HG03280 (cell line): Measurements from ENCODE around the gene ELOA2.
"Not testable (repeated sequence)": the region's sequence is repeated elsewhere in the genome, so short reads cannot be mapped to it uniquely, and the experiment has no call there.

Experiments used
- ATAC-seq: cut with Tn5 transposase; IDR thresholded peaks from one replicate; pipeline ENCODE4 v1.9.1; 2021; ENCODE audit warnings: mild to moderate bottlenecking, moderate library complexity; ENCODE audit not compliant: unreplicated experiment

Gene ELOA2

GRCh38 chr18:47035156-47035671 is at the start of gene ELOA2:
Gene ELOA2, minus strand, starts transcription at chr18:47035621. Its CDS starts 357 bp downstream, at chr18:47035264.
- no peak for ATAC-seq

- no peak for ATAC-seq
Observed at GRCh38 chr18:47081578-47081977, 46.2 kb upstream of the ELOA2 start.

- no peak for ATAC-seq
Observed at GRCh38 chr18:47080872-47081271, 45.5 kb upstream of the ELOA2 start.

- ATAC-seq = no peak
Observed at GRCh38 chr18:47077111-47077510, 41.7 kb upstream of the ELOA2 start.

GRCh38 chr18:47075098-47075883 is 39.9 kb upstream of the ELOA2 start:
- ATAC-seq = no peak

- no peak for ATAC-seq
Observed at GRCh38 chr18:47067648-47068047, 32.2 kb upstream of the ELOA2 start.

- ATAC-seq = no peak
Observed at GRCh38 chr18:47063096-47063495, 27.7 kb upstream of the ELOA2 start.

GRCh38 chr18:47062471-47062870 is 27.1 kb upstream of the ELOA2 start:
- no peak for ATAC-seq

GRCh38 chr18:47054369-47054768 is 18.9 kb upstream of the ELOA2 start:
- no peak for ATAC-seq

GRCh38 chr18:47050468-47050867 is 15.0 kb upstream of the ELOA2 start:
- ATAC-seq = no peak

- ATAC-seq = no peak
Observed at GRCh38 chr18:47040982-47041381, 5.6 kb upstream of the ELOA2 start.

- ATAC-seq = no peak
Observed at GRCh38 chr18:47036927-47037578, 1.6 kb upstream of the ELOA2 start.

- no peak for ATAC-seq
Observed at GRCh38 chr18:47036298-47036874, 965 bp upstream of the ELOA2 start.

- not testable (repeated sequence) for ATAC-seq
Observed at GRCh38 chr18:47034591-47034990, 830 bp downstream of the ELOA2 start.

GRCh38 chr18:47032945-47033344 is 2.5 kb downstream of the ELOA2 start:
- no peak for ATAC-seq

- ATAC-seq = not testable (repeated sequence)
Observed at GRCh38 chr18:47030887-47031286, 4.5 kb downstream of the ELOA2 start.

GRCh38 chr18:47029684-47030353 is 5.6 kb downstream of the ELOA2 start:
- not testable (repeated sequence) for ATAC-seq

GRCh38 chr18:47028738-47029137 is 6.7 kb downstream of the ELOA2 start:
- not testable (repeated sequence) for ATAC-seq

- ATAC-seq = not testable (repeated sequence)
Observed at GRCh38 chr18:47025557-47026174, 9.8 kb downstream of the ELOA2 start.

GRCh38 chr18:47023769-47024465 is 11.5 kb downstream of the ELOA2 start:
- not testable (repeated sequence) for ATAC-seq
